Kasumi-1 (cell line): ENCODE data around the gene LILRB5.
"Not testable (repeated sequence)": the region's sequence is repeated elsewhere in the genome, so short reads cannot be mapped to it uniquely, and the experiment has no call there.

Source experiments
- DNase-seq, 2 experiments: peaks; one replicate each; lab custom pipeline; 2025; lab: John Stamatoyannopoulos, UW

Gene LILRB5

DNA sequence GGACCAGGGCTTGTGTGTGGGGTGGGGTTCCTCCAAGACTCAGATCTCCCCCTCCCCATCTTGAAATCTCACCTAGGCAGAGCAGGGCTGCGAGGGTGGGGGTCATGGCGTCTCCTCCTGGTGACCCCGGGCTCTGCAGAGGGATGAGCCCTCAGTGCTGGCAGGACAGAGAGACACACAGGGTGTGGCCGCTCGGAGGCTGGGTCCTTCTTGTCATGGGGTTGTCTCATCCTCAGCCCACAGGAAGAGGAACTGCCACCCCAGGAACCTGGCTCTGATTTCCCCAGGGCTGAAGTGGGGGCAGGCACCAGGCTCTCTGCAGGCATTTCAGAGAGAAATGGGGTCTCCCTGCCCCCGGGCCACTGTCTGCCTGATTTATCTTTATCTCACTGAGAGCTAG is 14.4 kb downstream of the LILRB5 start, which contains the start of gene LILRA6:
Gene LILRA6 (minus strand): TSS at position 145 of the 400 bp plus-strand sequence.
- DNase-seq: not testable (repeated sequence)

GRCh38 chr19:54242234-54242633 is 14.8 kb downstream of the LILRB5 start:
- not testable (repeated sequence) for DNase-seq

GRCh38 chr19:54240372-54241336 is 16.4 kb downstream of the LILRB5 start:
- DNase-seq: not testable (repeated sequence)

DNA sequence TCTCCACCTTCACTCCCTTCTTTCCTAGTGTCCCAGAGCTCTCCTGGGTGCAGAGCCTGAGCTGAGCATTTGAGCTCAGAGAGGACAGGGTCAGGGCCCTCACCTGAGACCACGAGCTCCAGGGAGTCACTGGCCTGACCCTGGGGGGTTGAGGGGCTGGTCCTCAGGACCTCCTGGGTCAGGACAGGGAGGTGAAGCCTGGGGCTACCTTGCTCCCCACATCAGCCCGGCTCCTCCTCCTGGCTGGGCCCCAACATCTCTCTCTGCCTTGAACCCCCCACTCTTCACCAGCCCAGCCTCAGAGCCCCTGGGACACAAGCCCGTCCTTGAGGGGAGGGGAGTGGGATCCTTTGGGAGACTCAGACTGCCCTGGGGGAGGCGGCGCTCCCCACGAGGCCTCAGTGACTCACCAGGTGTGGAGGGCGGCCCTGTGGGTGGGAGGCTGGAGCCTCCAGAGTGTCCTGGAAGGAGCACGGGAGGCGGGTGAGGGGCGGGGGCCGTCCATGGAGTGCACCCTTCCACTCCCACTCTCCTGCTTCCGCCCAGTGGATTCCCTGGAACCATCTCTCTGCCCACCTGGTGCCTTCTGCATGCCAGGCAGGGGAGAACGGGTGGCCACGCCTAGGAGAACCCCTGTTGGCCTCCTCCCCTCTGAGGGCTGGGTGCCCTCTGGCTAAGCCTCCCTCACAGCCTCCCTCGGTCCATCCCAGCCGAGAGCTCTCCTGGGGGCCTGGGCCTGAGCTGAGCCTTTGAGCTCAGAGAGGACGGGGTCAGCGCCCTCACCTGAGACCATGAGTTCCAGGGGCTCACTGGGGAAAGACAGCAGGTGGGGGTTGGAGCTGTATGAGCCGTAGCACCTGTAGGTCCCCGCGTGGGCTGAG is 17.3 kb downstream of the LILRB5 start:
- DNase-seq: not testable (repeated sequence)

DNA sequence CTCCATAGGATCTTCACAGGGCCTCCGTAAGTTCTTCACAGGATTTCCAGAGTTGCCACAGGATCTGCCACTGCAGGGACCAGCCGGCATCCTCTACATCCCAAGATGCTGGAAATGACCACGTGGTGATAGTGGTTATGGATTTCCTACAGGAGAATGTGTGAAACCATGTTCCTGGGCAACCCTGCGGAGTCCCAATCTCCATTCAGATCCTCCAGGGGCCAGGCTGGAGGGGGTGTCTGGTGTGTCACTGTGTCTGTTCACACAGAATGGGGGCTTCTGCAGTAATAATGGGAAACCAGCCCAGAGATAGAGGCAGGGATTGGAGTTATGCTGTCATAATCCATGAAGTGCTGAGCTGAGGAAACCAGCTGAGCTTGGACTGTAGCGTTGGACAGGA is 23.1 kb downstream of the LILRB5 start:
- DNase-seq: no peak

DNA sequence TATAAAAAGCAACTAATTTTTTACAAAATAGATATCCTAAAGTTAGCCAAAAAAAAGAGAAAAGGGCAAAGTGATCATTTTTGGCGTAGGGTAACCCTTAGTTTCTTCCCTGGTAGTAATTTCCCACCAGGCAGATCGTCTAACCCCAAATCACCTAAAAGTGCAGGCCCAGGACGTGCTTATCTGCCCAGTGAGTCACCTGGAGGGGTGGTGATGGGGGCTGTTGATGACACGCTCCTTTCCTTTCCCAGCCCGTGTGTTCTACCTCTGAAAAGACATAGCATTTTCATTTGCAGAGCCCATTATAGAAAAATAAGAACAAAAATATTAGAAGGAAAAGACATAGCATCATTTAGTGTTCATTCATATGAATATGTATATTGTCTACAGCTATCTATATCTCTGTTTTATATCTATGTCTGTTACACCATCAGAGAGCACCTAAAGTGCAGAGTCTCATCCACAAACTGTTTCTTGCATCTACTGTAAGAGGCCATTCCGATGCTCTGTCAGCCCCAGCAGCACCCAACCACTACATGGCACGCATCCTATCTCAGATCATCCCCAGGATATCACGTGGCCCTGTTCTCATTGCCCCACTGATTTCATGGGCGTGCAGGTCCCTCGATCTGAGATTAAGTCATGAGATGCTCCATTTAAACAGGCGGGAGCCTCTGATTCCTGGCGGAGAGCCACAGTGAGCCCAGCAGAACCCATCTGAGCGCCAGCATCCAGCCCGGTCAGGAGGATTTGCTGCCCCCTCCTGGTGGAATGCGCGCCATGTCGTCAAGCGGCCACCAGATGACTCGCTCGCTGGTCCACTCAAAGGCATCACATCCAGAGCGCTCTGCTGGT is 25.8 kb downstream of the LILRB5 start:
- peak; percentile 55 to 58 for DNase-seq

DNA sequence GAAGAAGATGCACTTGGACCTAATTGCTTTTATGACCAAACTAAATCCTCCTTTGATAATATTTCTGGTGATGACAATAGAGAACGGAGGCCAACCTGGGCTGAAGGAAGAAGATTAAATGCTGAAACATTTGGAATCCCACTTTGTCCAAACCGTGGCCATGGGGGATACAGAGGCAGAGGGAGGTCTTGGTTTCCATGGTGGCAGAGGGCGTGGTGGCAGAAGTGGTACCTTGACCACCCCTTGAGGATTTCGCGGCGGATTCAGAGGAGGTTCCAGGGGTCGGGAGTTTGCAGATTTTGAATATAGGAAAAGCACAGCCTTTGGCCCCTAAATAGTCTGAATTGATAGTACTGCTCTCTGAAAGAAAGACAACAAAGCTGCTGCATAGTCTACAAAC is 27.0 kb downstream of the LILRB5 start:
- no peak for DNase-seq

DNA sequence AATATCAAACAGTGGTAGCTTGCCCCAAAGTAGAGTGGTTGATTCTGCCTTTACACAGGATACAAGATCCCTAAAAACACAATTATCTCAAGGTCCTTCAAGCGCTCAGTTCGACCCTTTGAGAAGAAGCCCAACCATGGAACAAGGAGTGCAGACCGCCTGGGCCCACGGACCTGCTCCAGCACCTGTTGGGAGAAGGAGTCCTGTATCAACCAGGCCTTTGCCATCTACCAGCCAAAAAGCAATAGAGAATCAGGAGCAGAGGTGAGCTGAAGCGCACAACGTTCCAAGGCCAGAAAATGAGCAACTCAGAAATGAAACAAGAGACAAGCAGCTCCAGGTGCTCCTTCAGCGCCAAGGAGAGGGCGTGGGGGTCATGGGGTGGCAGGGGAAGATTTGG is 27.9 kb downstream of the LILRB5 start:
- DNase-seq: no peak

DNA sequence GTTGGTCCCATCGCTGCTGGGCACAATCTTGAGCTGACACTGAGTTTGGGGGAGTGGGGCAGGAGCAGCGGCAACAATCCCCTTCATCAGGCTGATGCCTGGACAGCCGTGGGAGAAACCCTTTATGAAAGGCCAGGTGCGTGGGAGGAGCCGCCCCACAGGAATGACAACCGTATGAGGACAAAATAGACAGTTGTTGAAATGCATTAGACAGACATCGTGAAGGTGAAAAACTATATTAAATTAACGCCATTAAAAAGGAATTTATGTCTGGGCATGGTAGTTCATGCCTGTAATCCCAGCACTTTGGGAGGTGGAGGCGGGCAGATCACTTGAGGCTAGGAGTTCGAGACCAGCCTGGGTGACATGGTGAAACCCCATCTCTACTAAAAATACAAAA is 32.5 kb downstream of the LILRB5 start:
- DNase-seq: not testable (repeated sequence)

DNA sequence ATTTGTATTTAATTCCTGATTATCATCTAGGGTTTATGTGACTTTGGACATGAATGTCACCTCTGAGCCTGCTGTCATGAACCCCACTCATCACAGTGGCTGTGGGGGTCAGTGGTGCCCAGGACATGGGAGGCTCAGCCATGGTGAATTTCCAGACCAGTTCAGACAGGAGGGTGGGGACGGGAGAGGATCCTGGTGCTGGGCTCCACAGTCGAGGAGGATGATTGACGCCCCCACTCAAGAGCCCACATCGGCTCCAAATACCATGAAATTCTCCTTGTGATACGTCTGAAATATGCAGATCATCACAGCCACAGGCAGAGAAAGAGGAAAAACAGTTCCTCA is 33.2 kb downstream of the LILRB5 start:
- DNase-seq: not testable (repeated sequence)

GRCh38 chr19:54223277-54223936 is 33.7 kb downstream of the LILRB5 start:
- not testable (repeated sequence) for DNase-seq

- not testable (repeated sequence) for DNase-seq
These were observed 34.4 kb downstream of the LILRB5 start, which contains the start of gene LILRB3 for GRCh38 chr19:54222474-54223276. Gene LILRB3, minus strand, starts transcription at chr19:54223007. Its CDS starts 31 bp downstream, at chr19:54222976.

DNA sequence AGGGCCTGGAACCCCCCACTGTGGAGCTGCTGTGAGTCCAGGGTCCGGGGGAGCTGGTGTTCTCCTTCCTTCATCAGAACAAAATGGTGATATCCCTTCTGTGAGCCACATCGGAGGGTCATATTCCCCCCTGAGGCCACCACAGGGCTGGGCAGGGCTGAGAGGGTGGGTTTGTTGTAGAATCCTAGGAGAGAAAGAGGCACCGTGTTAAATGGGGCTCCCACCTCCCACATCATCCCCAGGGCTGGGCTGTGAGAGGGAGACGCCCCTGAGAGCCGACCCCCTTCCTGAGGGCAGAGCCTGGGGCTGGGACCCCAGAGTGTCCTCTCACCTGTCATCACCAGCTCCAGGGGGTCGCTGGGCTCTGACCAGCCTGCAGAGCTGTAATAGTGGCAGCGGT is 35.1 kb downstream of the LILRB5 start:
- not testable (repeated sequence) for DNase-seq

- not testable (repeated sequence) for DNase-seq
These were observed 37.4 kb downstream of the LILRB5 start for GRCh38 chr19:54219702-54220101.

DNA sequence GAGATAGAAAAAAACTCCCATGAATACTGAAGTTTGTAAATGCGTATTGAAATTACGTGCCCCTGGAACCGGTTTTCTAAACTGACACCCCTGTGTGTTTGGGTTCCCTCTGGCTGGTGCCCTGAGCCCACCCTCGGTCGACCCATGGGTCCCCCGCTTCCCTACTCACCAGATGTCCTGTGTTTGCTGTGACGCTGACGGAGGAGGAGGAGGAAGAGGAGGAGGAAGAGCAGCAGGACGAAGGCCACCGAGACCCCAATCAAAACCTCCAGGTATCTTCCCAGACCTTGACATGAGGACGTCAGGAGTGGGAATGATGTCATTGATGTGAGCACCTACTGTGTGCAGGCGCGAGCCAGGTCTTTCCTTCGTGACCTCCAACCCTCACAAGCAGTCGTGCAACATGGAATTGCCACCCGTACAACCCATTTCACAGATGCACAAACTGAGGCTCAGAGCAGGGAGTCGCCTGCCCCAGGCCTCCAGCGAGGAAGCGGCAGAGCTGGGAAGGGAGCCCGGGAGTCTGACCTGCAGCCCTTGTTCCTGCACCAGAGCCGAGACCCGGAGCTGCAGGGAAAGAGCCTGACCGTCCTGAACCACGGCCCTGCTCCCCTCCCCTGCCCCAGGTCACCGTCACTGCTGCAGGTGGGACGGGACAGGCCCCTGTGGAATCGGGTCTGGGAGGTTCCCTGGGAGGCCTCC is 38.0 kb downstream of the LILRB5 start:
- DNase-seq: no peak

DNA sequence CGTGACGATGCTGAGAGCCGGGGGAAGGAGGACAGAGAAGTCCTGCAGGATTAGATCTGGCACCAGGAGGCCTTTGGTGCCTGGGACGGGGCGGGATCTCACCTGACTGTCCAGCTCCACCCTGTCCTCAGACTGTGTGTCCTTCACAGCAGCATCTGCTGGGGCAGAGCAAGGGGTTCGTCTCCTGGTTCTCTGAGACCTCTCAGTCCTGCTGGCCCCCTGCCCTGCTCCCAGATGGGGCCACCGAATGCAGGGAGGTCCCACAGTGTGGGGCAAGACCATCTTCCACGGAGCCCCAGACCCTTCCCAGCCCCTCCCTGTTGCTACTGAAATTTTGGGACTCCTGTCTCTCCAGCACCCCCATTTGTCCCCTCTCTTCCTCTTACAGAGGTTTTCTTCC is 38.8 kb downstream of the LILRB5 start:
- DNase-seq: no peak

DNA sequence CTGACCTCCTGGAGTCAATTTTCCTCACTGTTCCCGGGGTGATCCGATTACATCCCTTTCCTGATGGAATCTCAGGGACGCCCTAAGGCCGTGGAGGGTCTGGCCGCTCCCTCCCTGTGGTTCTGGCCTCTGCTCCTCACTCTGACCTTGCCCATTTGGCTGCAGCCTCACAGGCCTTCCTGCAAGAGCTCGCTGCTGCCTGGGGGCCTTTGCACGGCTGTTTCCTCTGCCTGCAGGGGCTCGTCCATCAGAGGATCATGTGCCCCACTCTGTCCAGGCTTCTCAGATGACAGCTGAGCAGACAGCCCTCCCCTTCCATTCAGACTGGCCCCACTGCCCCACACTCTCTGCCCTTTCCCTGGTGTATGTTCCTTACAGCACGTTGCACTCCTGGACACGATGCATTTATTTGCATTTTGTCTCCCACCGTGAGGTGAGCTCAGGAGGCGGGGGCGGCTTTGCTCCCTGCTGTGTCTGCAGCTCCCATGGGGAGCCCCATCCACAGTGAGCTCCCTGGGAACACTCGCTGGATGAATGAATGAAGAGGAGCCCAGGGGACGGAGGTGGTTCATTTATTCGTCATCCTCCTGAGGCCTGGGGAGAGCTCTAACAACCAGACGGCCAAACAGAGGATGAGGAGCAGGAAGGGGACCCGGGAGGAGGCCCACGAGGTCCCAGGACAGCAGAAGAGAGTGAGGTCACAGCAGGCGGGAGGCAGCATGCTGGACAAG is 39.4 kb downstream of the LILRB5 start:
- not testable (repeated sequence) for DNase-seq

GRCh38 chr19:54216869-54217268 is 40.2 kb downstream of the LILRB5 start:
- no peak for DNase-seq

DNA sequence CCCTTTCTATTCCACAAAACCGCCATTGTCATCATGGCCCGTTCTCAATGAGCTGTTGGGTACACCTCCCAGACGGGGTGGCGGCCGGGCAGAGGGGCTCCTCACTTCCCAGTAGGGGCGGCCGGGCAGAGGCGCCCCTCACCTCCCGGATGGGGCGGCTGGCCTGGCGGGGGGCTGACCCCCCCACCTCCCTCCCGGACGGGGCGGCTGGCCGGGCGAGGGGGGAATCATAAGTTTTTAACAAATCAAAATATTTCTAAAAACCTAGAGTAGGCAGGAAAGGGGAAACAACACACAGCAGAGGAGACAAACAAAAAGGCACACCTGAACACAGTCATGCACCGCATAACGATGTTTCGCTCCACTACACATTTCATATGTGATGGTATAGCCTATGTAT is 42.3 kb downstream of the LILRB5 start:
- not testable (repeated sequence) for DNase-seq
